Adrenal gland (tissue), 12 donors: ENCODE measurements around the gene CA14. TPM values are rescaled to one million over a fixed set of nuclear protein-coding genes. Genes with fewer than 3 reads are reported as not detected.

ENCODE experiments used
- DNase-seq, 7 donors: peaks; one replicate each; pipeline ENCODE4 v3.0.0-alpha.2; 2019 to 2020
- H3K27ac ChIP-seq, 5 donors: fragments of 200-600 bp; sonication (generic) in 4 of 5; 1 replicate in 3 of 5; 2 replicates in 2 of 5; pipeline versions ENCODE4 v1.5.1 to v1.8.0; 2016 to 2020; ENCODE audit warnings: mild to moderate bottlenecking in 1 of 5
- H3K27me3 ChIP-seq: fragments of 200-600 bp; 2 replicates; pipeline ENCODE4 v1.8.0; 2021
- H3K36me3 ChIP-seq, 2 donors: fragments of 200-600 bp; replicated peaks in 1 of 2; 1 replicate in 1 of 2; 2 replicates in 1 of 2; pipeline versions ENCODE4 v1.5.1 to v1.8.0; 2018 to 2022
- H3K4me1 ChIP-seq, 2 donors: fragments of 200-600 bp; replicated peaks in 1 of 2; 1 replicate in 1 of 2; 2 replicates in 1 of 2; pipeline versions ENCODE4 v1.5.1 to v1.8.0; 2018 to 2021
- H3K4me3 ChIP-seq, 4 donors: fragments of 200-600 bp; sonication (generic) in 3 of 4; one replicate each; pipeline ENCODE4 v1.5.1; 2016 to 2018
- H3K9me3 ChIP-seq, 3 donors: fragments of 200-600 bp; sonication (generic) in 1 of 3; replicated peaks in 1 of 3; 1 replicate in 2 of 3; 2 replicates in 1 of 3; pipeline versions ENCODE4 v1.5.1 to v1.8.0; 2016 to 2021
- POLR2A ChIP-seq, 2 donors: fragments of 450-650 bp; IDR thresholded peaks; one replicate each; pipeline ENCODE4 v1.6.1; 2017; ENCODE audit warnings: antibody characterized with exemption in 2 of 2, mild to moderate bottlenecking in 2 of 2, moderate library complexity in 1 of 2
- WGBS, 4 donors: extraction: QIAGEN DNeasy Blood & Tissue Kit in 2 of 4; methylation state at CpG; one replicate each; pipeline versions ENCODE4 v1.1.5 to v1.1.7; 2013 to 2017; 5-methylcytosine and 5-hydroxymethylcytosine counted together
- intact Hi-C, 2 donors: fragments of 100-400 bp; cut with DNase I; formaldehyde crosslinking; loops; one replicate each; pipeline versions ENCODE4 v1.14.1 to v1.15.0; 2022 to 2023
- polyA plus RNA-seq, 3 donors: library from polyadenylated mRNA; stranded (reverse); fragments of 200-250 nt in 2 of 3; fragments of 350-450 nt in 1 of 3; fragmentation: Illumina TruSeq in 1 of 3; extraction: RNeasy Lipid Tissue Mini Kit (QIAGEN cat#74804) in 1 of 3; gene quantifications; one replicate each; pipeline ENCODE4 v1.2.3, GENCODE V29; 2013 to 2014
- total RNA-seq, 9 donors: library from RNA; depleted of rRNA in 4 of 9; stranded (reverse); fragments of >200 nt in 4 of 9; fragments of 120-200 nt in 1 of 9; fragmentation: NEBNext Ultra II Directional in 1 of 9; extraction: Animal tissue kit (Norgen Biotek cat#: 25700) in 1 of 9; gene quantifications; one replicate each; pipeline versions ENCODE4 v1.1.0 to v1.2.4, GENCODE V29; 2013 to 2023
- TF ChIP-seq, protein P1 (sequence below), 6 experiments: fragments of 450-650 bp in 4 of 6; fragments of 200-600 bp in 2 of 6; sonication (generic) in 1 of 6; IDR thresholded peaks; 1 replicate in 5 of 6; 2 replicates in 1 of 6; pipeline versions ENCODE4 v1.5.1 to v1.8.0; 2016 to 2021; ENCODE audit warnings: antibody characterized with exemption in 6 of 6, mild to moderate bottlenecking in 2 of 6, moderate library complexity in 1 of 6
- donor health status: healthy with polysubstance abuse.
- donor health status: Bipolar disorder and iron deficiency.
- donor health status: DM: yes; HTN: yes; CAD: no.
- donor health status: DM: no; HTN: no; CAD: no.
- donor health status: DM: no; HTN: no; CAD: no.
- donor health status: DM: yes; HTN: yes; CAD: no.

CA14 gene
- total and polyA plus RNA-seq, 12 donors = 0.32 to 1.1 (median 0.63) TPM; not detected in 6

DNA sequence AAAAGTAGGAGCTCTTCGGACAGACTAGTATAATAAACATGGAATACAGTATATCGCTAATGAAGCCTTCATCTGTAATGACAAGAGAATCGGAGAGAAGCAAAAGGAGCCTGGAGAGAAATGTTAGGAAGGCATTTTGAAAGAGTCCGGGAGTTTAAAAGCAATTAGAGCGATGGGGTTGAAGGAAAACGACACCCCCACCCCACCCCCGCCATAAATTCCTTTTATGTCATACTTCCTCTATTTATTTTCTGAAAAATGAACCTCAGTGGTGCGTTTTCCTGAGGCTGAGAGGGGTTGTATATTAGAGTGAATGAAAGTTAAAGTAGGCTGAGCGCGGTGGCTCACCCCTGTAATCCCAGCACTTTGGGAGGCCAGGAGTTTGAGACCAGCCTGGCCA, 11.9 kb downstream of the CA14 start:
- Histone ChIP-seq H3K4me1 (peaks cover 16 to 18% of the 10 kb centered on the region in 2 donors), H3K9me3 (no peaks in the 10 kb centered on the region), H3K36me3 (peaks cover 0 to 29% of the 10 kb centered on the region in 2 donors), H3K4me3 (peak overlapping the region in 3 of 4 donors; percentile 68 to 97 (median 92)), H3K27ac (peak overlapping the region; percentile 67 to 98 (median 95)), H3K27me3 (no peaks in the 10 kb centered on the region)
- 28 to 36% (median 31%) methylated on average over 10 of the region's 10 CpGs for WGBS, 4 donors
- intact Hi-C loops = no loop called here
- TF ChIP-seq, protein P1, sequence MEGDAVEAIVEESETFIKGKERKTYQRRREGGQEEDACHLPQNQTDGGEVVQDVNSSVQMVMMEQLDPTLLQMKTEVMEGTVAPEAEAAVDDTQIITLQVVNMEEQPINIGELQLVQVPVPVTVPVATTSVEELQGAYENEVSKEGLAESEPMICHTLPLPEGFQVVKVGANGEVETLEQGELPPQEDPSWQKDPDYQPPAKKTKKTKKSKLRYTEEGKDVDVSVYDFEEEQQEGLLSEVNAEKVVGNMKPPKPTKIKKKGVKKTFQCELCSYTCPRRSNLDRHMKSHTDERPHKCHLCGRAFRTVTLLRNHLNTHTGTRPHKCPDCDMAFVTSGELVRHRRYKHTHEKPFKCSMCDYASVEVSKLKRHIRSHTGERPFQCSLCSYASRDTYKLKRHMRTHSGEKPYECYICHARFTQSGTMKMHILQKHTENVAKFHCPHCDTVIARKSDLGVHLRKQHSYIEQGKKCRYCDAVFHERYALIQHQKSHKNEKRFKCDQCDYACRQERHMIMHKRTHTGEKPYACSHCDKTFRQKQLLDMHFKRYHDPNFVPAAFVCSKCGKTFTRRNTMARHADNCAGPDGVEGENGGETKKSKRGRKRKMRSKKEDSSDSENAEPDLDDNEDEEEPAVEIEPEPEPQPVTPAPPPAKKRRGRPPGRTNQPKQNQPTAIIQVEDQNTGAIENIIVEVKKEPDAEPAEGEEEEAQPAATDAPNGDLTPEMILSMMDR (IDR thresholded peaks at IDR 0.05) = no peak
- TF ChIP-seq POLR2A (IDR thresholded peaks at IDR 0.05) = no peak
- no peak for DNase-seq

DNA sequence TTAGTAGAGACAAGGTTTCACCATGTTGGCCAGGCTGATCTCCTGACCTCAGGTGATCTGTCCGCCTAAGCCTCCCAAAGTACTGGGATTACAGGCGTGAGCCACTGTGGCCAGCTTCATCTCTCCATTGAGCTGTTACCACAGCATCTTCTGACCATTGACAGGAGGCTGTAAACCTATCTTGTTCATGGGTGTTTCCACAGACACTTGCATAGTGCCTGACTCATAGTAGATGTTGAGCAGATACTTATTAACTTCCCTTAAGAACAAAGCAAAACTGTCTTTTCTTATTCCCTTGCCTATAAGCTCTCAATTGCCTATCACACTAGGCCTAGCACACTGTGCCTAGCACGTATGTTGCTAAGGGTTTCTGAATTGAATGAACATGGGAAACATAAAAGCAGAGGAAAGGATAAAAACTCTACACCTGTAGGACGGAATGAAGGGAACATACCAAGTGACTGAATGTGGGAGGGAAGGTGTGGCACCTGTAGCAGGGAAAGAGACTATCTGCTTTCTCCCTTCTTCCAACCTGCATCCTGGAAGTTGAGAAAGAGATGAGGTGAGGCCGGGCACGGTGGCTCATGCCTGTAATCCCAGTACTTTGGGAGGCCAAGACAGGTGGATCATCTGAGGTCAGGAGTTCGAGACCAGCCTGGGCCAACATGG, 13.9 kb downstream of the CA14 start:
- H3K9me3 ChIP-seq = no peaks in the 10 kb centered on the region
- no peak for TF ChIP-seq POLR2A (IDR thresholded peaks at IDR 0.05)
- TF ChIP-seq, protein P1 (IDR thresholded peaks at IDR 0.05) = no peak
- 92 to 95% (median 94%) methylated on average over 6 to 7 of the region's 7 CpGs for WGBS, 4 donors
- H3K27ac ChIP-seq = peak overlapping the region in 1 of 5 donors; percentile 12
- intact Hi-C loops = no loop called here
- H3K27me3 ChIP-seq = no peaks in the 10 kb centered on the region
- no peak for DNase-seq
- peaks cover 16 to 18% of the 10 kb centered on the region in 2 donors for H3K4me1 ChIP-seq
- H3K36me3 ChIP-seq = peaks cover 0 to 9% of the 10 kb centered on the region in 2 donors
- H3K4me3 ChIP-seq = no peak overlapping the region

DNA sequence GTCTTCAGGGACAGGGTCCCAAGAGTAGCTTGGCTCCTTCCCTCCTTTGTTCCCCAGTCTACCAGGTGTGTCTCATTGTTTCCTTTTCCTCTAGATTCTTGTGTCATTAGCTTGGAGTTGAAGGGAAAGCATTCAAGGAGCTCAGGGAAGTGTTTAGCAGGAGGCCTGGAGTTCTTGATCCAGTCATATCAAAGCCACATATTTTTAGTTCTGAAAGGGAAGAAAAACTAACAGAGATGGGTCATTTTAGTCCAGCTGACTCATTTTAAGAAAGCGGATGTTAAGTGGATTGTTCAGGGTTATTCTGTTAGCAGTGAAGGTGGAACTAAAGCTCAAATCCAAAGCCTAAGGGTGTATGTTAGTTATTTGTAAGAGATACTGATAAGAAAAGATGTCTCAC, 15.7 kb downstream of the CA14 start:
- H3K4me1 ChIP-seq = peaks cover 6 to 7% of the 10 kb centered on the region in 2 donors
- H3K9me3 ChIP-seq = no peaks in the 10 kb centered on the region
- no peak for DNase-seq
- TF ChIP-seq, protein P1 (IDR thresholded peaks at IDR 0.05) = no peak
- TF ChIP-seq POLR2A (IDR thresholded peaks at IDR 0.05) = no peak
- WGBS, 4 donors = 35 to 47% (median 45%) methylated on average over 1 of the region's 1 CpG
- intact Hi-C loops = no loop called here
- H3K36me3 ChIP-seq = no peaks in the 10 kb centered on the region
- H3K4me3 ChIP-seq = no peak overlapping the region
- no peaks in the 10 kb centered on the region for H3K27me3 ChIP-seq
- peak overlapping the region in 2 of 5 donors; percentile 8 to 22 for H3K27ac ChIP-seq

DNA sequence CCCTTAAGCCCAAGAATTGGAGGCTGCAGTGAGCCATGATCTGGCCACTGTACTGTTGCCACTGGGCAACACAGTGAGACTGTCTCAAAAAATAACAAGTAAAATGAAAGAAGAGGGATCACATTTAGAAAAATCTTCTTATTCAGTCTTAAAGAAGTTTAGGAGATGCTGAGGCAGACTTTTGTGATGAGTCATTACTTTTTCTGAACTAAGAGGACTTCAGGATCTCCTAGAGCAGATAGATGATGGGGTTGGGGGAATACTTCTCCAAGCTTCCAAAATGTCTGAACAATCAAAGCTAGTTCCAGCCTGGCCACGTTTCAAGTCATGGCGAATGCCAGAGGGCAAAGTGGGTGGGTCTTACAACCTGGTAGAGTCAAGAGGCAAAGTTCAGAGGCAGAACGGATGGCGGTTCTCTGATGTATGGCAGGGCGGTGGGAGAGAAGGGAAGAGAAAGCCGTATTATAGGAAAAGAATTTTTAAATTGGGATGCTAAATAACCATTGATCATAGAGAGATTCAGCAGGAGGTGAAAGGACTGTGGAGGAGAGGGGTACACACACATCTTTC, 22.6 kb downstream of the CA14 start:
- intact Hi-C loops = no loop called here
- no peaks in the 10 kb centered on the region for H3K9me3 ChIP-seq
- no peak overlapping the region for H3K4me3 ChIP-seq
- H3K4me1 ChIP-seq = peaks cover 12 to 15% of the 10 kb centered on the region in 2 donors
- H3K27ac ChIP-seq = peak overlapping the region in 3 of 5 donors; percentile 89 to 94 (median 93)
- H3K27me3 ChIP-seq = no peaks in the 10 kb centered on the region
- no peaks in the 10 kb centered on the region for H3K36me3 ChIP-seq
- 79 to 82% (median 80%) methylated on average over 6 of the region's 6 CpGs for WGBS, 4 donors
- TF ChIP-seq, protein P1 (IDR thresholded peaks at IDR 0.05) = no peak
- TF ChIP-seq POLR2A (IDR thresholded peaks at IDR 0.05) = no peak
- no peak for DNase-seq
